HG03575 (cell line): ENCODE results near the gene FBXO41.

Experiments used
- ATAC-seq: cut with Tn5 transposase; IDR thresholded peaks from one replicate; pipeline ENCODE4 v1.9.1; 2021; ENCODE audit not compliant: unreplicated experiment, insufficient number of reproducible peaks, low FRiP score; ENCODE audit errors: extremely low read depth

The FBXO41 gene

GRCh38 chr2:73290049-73290839 is 6.0 kb upstream of the FBXO41 start:
- ATAC-seq, result no peak

- ATAC-seq, result no peak
Observed at GRCh38 chr2:73289304-73289703, 5.0 kb upstream of the FBXO41 start.

- ATAC-seq, result no peak
Observed at GRCh38 chr2:73286134-73286655, 1.9 kb upstream of the FBXO41 start.

GRCh38 chr2:73285159-73285739 is 971 bp upstream of the FBXO41 start:
- peak; percentile 33 for ATAC-seq

- ATAC-seq, result no peak
Observed at GRCh38 chr2:73283545-73284295, 558 bp downstream of the FBXO41 start.

- ATAC-seq, result no peak
Observed at GRCh38 chr2:73282924-73283544, 1.2 kb downstream of the FBXO41 start.

- no peak for ATAC-seq
Observed at GRCh38 chr2:73281244-73281643, 3.0 kb downstream of the FBXO41 start.

- ATAC-seq, result no peak
Observed at GRCh38 chr2:73279852-73280251, 4.4 kb downstream of the FBXO41 start.

GRCh38 chr2:73272270-73272669 is 12.0 kb downstream of the FBXO41 start:
- no peak for ATAC-seq

GRCh38 chr2:73269686-73270465 is 14.4 kb downstream of the FBXO41 start:
- ATAC-seq, result no peak

- no peak for ATAC-seq
Observed at GRCh38 chr2:73268830-73269685, 15.2 kb downstream of the FBXO41 start.

- no peak for ATAC-seq
Observed at GRCh38 chr2:73268366-73268829, 15.9 kb downstream of the FBXO41 start.

GRCh38 chr2:73267008-73267407 is 17.3 kb downstream of the FBXO41 start:
- no peak for ATAC-seq

GRCh38 chr2:73266061-73266901 is 18.0 kb downstream of the FBXO41 start:
- ATAC-seq, result no peak

- ATAC-seq, result no peak
Observed at GRCh38 chr2:73265298-73266060, 18.8 kb downstream of the FBXO41 start.

- no peak for ATAC-seq
Observed at GRCh38 chr2:73264783-73265182, 19.5 kb downstream of the FBXO41 start.
